Adrenal gland (tissue), 5 donors: ENCODE results near the gene GOLM1.

ENCODE experiments used
- POLR2A ChIP-seq, 2 donors: fragments of 450-650 bp; IDR thresholded peaks; one replicate each; pipeline ENCODE4 v1.6.1; 2017; ENCODE audit warnings: antibody characterized with exemption in 2 of 2, mild to moderate bottlenecking in 2 of 2, moderate library complexity in 1 of 2
- TF ChIP-seq, protein P1 (sequence below), 6 experiments: fragments of 450-650 bp in 4 of 6; fragments of 200-600 bp in 2 of 6; sonication (generic) in 1 of 6; IDR thresholded peaks; 1 replicate in 5 of 6; 2 replicates in 1 of 6; pipeline versions ENCODE4 v1.5.1 to v1.8.0; 2016 to 2021; ENCODE audit warnings: antibody characterized with exemption in 6 of 6, mild to moderate bottlenecking in 2 of 6, moderate library complexity in 1 of 6
- donor health status: DM: no; HTN: no; CAD: no.

DNA sequence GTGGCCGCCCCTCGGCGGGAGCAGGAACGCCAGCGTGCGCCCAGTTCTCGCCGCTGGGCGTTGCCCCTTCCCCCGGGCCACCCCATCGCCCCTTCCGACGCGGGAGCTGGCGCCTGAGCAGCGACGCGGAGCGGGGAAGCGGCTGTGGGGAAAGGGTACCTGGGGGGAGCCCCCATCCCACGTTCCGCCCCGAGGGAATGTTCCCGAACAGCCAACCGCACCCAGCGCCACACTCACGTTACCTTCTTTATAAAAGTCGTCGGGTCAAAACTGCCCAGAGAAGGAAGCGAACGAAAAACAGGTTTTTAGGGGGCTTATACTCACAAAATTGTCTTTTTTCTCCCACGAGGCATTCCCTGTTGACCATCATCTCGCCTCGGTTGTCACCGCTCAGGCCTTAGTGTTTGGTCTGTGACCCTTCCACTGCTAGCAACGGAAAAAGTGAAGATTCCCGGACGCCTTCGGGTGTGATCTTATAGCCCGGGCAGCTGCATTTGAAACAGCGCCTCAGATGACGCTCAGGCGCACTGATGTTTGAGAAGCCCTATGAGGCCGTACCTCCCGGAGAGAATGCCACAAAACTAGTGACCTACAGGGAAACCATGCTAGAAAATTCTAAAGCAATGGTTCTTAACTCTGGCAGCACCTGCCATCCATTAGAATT lies 475 bp upstream of the GOLM1 start:
- TF ChIP-seq, protein P1, sequence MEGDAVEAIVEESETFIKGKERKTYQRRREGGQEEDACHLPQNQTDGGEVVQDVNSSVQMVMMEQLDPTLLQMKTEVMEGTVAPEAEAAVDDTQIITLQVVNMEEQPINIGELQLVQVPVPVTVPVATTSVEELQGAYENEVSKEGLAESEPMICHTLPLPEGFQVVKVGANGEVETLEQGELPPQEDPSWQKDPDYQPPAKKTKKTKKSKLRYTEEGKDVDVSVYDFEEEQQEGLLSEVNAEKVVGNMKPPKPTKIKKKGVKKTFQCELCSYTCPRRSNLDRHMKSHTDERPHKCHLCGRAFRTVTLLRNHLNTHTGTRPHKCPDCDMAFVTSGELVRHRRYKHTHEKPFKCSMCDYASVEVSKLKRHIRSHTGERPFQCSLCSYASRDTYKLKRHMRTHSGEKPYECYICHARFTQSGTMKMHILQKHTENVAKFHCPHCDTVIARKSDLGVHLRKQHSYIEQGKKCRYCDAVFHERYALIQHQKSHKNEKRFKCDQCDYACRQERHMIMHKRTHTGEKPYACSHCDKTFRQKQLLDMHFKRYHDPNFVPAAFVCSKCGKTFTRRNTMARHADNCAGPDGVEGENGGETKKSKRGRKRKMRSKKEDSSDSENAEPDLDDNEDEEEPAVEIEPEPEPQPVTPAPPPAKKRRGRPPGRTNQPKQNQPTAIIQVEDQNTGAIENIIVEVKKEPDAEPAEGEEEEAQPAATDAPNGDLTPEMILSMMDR (IDR thresholded peaks at IDR 0.05), result peak in 1 of 6 experiments; percentile 24
- TF ChIP-seq POLR2A (IDR thresholded peaks at IDR 0.05), result peak in 1 of 2 donors; percentile 6
